Esophagus (tissue), 2 donors: Measurements from ENCODE around the gene SHH. TPM values are rescaled to one million over a fixed set of nuclear protein-coding genes. Genes with fewer than 3 reads are reported as not detected.
"Not testable (repeated sequence)": the region's sequence is repeated elsewhere in the genome, so short reads cannot be mapped to it uniquely, and the experiment has no call there.

Source experiments
- H3K27ac ChIP-seq, 2 donors: one replicate each; pipeline ENCODE4 v1.5.1; 2013; ENCODE audit warnings: low read depth in 2 of 2, mild to moderate bottlenecking in 2 of 2, inconsistent platforms in 1 of 2, low read length in 1 of 2, moderate library complexity in 1 of 2
- H3K27me3 ChIP-seq, 2 donors: one replicate each; pipeline ENCODE4 v1.6.1; 2013; ENCODE audit warnings: low read length in 2 of 2, control low read depth in 1 of 2, mild to moderate bottlenecking in 1 of 2; ENCODE audit not compliant: insufficient read depth in 2 of 2, control insufficient read depth in 1 of 2
- H3K36me3 ChIP-seq, 2 donors: one replicate each; pipeline ENCODE4 v1.6.1; 2013; ENCODE audit warnings: low read length in 1 of 2; ENCODE audit not compliant: control insufficient read depth in 2 of 2, insufficient read depth in 2 of 2
- H3K4me1 ChIP-seq, 2 donors: one replicate each; pipeline ENCODE4 v1.6.1; 2013; ENCODE audit warnings: low read length in 1 of 2; ENCODE audit not compliant: control insufficient read depth in 2 of 2, insufficient read depth in 2 of 2
- H3K4me3 ChIP-seq, 2 donors: one replicate each; pipeline ENCODE4 v1.5.1; 2013; ENCODE audit warnings: low read length in 2 of 2, mild to moderate bottlenecking in 2 of 2, low read depth in 1 of 2, moderate library complexity in 1 of 2
- H3K9me3 ChIP-seq, 2 donors: one replicate each; pipeline ENCODE4 v1.6.1; 2013; ENCODE audit warnings: mild to moderate bottlenecking in 2 of 2, low read depth in 1 of 2, low read length in 1 of 2, moderate library complexity in 1 of 2; ENCODE audit not compliant: control insufficient read depth in 2 of 2, insufficient read depth in 1 of 2
- WGBS, 2 donors: extraction: QIAGEN DNeasy Blood & Tissue Kit; methylation state at CpG; one replicate each; pipeline ENCODE4 v1.1.7; 2013; 5-methylcytosine and 5-hydroxymethylcytosine counted together
- polyA plus RNA-seq, 2 donors: library from polyadenylated mRNA; stranded (reverse); fragments of 200-250 nt; gene quantifications; one replicate each; pipeline ENCODE4 v1.2.3, GENCODE V29; 2013
- donor health status: healthy with polysubstance abuse.
- donor health status: Bipolar disorder and iron deficiency.

The SHH gene
- polyA plus RNA-seq, 2 donors, result 0.01 to 0.04 TPM

DNA sequence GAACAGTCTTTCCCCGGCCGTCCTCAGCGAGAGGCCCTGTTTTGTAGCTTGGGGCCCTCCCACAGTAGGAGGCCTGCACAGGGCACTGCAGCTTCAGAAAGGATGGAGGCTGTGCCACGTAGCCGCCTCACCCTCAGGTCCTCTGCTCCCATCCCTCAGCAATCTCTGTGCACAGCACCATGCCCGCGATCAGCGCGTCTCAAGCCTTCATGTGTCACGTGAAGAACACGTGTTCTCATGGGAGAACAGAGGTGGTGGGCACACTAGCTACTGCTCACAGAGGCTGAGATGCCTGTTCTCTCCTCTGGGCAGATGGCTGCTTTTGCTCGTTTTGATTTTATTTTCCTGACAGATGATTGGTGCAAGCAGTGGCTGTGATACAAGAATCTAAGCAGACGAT lies 8.5 kb upstream of the SHH start:
- peaks cover 0 to 8% of the 10 kb centered on the region in 2 donors for H3K9me3 ChIP-seq
- H3K27ac ChIP-seq, result no peak overlapping the region
- H3K27me3 ChIP-seq, result no peaks in the 10 kb centered on the region
- H3K36me3 ChIP-seq, result no peaks in the 10 kb centered on the region
- H3K4me3 ChIP-seq, result no peak overlapping the region
- no peaks in the 10 kb centered on the region for H3K4me1 ChIP-seq
- WGBS, 2 donors, result 84 to 85% methylated on average over 13 of the region's 13 CpGs

DNA sequence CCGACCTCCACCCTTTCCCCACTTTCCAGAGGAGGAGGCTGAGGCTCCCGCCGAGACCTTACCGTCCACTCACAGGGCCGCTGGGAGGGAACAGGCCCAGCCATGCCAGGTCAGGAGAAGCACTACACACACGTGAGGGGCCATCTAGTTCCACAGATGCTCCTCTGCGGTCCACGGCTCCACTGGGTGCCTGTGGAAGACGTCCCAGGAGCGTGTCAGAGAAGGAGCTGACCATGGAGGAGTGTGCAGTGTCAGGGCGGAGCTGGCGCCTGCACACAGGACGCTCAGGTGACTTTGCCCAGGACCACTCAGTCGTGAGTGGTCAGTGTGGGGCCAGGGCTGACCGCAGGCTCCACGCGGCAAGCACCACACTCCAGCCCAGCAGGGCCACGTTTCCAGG lies 8.0 kb upstream of the SHH start:
- H3K9me3 ChIP-seq, result peaks cover 0 to 8% of the 10 kb centered on the region in 2 donors
- H3K27me3 ChIP-seq, result no peaks in the 10 kb centered on the region
- no peak overlapping the region for H3K27ac ChIP-seq
- H3K36me3 ChIP-seq, result no peaks in the 10 kb centered on the region
- WGBS, 2 donors, result 83 to 86% methylated on average over 18 of the region's 18 CpGs
- H3K4me3 ChIP-seq, result no peak overlapping the region
- no peaks in the 10 kb centered on the region for H3K4me1 ChIP-seq

DNA sequence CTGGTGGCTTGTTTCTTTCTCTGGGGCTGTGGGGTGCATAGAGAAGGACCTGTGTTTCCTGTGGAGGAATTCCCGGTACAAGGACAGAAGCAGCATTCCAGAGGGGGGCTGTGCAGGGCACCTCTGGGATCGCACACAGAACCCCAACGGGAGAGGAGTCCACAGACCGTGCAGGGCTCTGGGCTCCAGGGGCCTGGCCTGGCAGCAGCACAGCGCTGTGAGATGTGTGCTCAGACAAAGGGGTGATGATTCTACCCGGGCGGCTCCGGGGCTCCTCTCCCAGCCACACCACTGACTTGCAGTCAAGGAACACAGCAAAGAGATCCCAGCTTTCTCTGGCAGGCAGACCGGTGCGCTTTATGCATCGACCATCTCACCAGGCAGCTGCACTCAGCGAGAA lies 6.9 kb upstream of the SHH start:
- Histone ChIP-seq H3K27ac (no peak overlapping the region), H3K9me3 (peaks cover 0 to 8% of the 10 kb centered on the region in 2 donors), H3K27me3 (no peaks in the 10 kb centered on the region), H3K36me3 (no peaks in the 10 kb centered on the region), H3K4me1 (no peaks in the 10 kb centered on the region), H3K4me3 (no peak overlapping the region)
- 76 to 82% methylated on average over 11 to 12 of the region's 12 CpGs for WGBS, 2 donors

DNA sequence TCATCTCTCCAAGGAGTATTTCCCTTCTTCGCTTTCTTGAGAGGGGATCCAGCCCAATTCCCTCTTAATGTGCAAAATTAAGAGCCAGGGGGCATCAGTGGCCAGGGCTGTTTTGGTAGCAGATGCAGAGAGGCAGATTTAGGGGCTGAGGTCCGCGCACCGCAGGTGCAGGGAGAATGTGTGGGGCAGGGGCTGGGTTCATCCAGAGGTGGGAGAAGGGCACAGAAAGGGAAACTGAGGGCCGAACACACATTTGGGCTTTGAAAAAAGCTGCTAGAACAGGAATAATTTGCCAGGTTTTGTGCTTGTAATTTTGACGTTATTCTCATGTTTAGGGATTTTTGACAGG lies 6.5 kb upstream of the SHH start:
- Histone ChIP-seq H3K27ac (no peak overlapping the region), H3K9me3 (peaks cover 0 to 8% of the 10 kb centered on the region in 2 donors), H3K27me3 (no peaks in the 10 kb centered on the region), H3K4me1 (no peaks in the 10 kb centered on the region), H3K4me3 (no peak overlapping the region), H3K36me3 (no peaks in the 10 kb centered on the region)
- 72 to 79% methylated on average over 6 of the region's 6 CpGs for WGBS, 2 donors

DNA sequence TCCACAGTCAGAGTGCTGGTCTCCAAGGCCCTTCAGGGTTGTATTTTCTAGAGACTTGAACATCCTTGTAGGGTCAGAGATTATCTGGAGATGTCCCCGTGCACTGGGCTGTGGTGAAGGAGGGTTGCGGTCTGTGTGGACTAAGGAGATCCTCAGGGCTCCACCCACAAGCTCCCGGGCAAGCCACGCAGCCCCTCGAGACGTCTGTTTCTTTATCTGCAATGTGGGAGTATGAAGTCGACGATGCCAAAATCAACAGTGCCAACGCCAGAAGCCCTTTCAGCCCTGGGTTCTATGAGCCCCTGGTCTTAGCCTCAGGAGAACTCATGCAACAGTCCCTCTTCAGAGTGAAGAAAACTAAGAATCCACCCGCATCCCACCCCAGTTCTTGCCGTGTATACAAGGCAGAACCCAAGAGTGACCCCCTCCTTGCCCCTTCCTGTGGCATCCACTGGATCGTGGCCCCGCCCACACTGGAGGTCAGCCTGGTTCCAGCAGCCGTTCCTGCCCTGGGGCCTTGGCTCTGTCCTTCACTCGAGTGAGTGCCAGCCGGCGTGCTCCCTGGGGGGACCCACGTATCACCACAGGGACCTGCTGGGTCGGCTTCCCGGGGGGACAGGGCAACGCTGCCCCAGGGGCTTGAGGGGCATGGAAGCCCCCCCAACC lies 6.0 kb upstream of the SHH start:
- Histone ChIP-seq H3K27me3 (no peaks in the 10 kb centered on the region), H3K27ac (no peak overlapping the region), H3K36me3 (no peaks in the 10 kb centered on the region), H3K4me1 (no peaks in the 10 kb centered on the region), H3K9me3 (peaks cover 0 to 8% of the 10 kb centered on the region in 2 donors), H3K4me3 (no peak overlapping the region)
- 50 to 54% methylated on average over 20 to 21 of the region's 21 CpGs for WGBS, 2 donors

DNA sequence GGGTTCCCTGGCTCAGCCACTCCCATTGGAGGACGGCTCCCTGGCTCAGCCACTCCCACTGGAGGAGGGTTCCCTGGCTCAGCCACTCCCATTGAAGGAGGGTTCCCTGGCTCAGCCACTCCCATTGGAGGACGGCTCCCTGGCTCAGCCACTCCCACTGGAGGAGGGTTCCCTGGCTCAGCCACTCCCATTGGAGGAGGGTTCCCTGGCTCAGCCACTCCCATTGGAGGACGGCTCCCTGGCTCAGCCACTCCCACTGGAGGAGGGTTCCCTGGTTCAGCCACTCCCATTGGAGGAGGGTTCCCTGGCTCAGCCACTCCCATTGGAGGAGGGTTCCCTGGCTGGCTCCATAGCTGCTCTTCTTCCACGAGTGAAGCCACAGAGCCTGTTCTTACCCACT lies 5.3 kb upstream of the SHH start:
- not testable (repeated sequence) for H3K36me3 ChIP-seq, H3K27ac ChIP-seq, H3K4me3 ChIP-seq, H3K27me3 ChIP-seq, H3K9me3 ChIP-seq, H3K4me1 ChIP-seq
- 71 to 79% methylated on average over 2 to 4 of the region's 4 CpGs for WGBS, 2 donors

DNA sequence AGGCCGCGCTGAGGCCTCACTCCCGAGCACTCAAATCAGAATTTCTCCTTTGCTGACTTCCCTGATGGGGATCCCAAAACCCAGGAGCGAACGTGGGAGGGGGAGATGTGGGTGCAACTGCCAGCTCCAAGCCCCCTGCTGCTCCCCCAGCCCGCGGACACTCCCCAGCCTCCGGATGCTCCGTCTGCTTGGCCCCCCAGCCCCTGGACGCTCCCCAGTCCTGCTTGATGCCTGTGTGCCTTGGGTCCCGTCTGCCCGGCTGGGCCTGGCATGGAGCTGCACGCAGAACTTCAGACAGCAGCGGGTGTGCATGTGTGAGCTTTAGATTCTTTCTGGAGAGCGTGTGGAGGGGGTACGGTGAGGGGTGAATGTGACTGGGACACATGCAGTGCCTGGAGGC lies 4.7 kb upstream of the SHH start:
- Histone ChIP-seq H3K4me3 (no peak overlapping the region), H3K9me3 (peaks cover 0 to 8% of the 10 kb centered on the region in 2 donors), H3K4me1 (peaks cover 0 to 2% of the 10 kb centered on the region in 2 donors), H3K27ac (no peak overlapping the region), H3K27me3 (peaks cover 5% of the 10 kb centered on the region in 2 donors), H3K36me3 (no peaks in the 10 kb centered on the region)
- WGBS, 2 donors, result 93 to 94% methylated on average over 16 of the region's 16 CpGs

DNA sequence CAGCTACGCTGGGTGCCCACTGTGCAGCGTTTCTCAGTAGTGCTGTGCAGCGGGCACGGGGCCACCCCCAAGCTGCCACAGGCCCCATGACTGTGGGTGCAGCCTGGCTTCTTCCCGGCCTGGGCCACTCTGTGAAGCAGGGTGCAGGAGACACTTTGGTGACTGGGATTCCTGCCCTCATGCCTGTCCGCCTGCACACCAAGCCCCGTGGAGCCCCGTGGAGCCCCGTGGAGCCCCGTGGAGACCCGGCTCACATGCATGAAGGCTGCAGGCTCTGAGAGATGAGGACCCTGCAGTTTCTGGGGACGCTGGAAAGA lies 3.9 kb upstream of the SHH start:
- H3K4me3 ChIP-seq, result no peak overlapping the region
- H3K27me3 ChIP-seq, result peaks cover 5% of the 10 kb centered on the region in 2 donors
- 87 to 88% methylated on average over 12 of the region's 12 CpGs for WGBS, 2 donors
- H3K27ac ChIP-seq, result no peak overlapping the region
- peaks cover 0 to 5% of the 10 kb centered on the region in 2 donors for H3K4me1 ChIP-seq
- peaks cover 0 to 8% of the 10 kb centered on the region in 2 donors for H3K9me3 ChIP-seq
- H3K36me3 ChIP-seq, result no peaks in the 10 kb centered on the region

DNA sequence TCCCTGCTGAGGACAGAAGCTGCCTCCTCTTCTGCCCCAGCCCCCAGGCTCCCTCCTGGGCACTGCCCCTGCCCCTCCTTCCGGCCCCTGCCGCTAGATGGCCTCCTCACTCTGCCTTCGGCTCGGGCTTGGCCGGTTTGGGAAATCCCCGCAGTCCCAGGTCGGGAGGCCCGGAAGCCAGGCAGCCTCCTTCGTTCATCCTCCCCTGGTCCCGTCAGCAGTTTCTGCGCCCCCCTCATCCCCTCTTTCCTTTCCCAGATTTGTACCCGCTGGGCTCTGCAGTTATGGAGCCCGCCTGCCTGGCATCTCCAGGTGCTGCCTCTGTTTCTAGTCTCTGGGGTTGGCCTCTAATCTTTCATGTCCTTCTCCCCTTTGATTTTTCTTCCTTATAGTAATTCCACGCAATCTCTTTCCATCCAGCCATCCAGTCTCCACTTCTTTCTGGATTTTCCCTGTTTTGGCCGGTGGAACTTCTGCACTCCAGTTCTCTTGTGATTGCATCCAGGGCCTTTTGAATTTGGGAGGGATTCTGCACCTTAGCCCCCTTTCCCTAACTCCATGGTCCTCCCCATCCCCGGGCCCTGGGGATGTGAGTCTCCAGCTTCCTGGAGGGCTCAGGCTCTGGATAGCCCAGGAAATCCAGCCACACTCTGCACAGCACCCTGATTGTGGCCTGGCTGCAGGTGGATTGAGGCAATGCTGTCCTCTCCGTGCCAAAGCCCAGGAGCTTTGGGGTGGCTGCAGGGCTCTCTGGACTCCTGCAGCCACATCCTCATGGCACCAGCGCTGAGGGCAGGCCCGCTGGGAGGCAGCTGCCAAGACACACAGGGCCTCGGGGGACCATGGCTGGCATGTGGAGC lies 3.3 kb upstream of the SHH start:
- no peak overlapping the region for H3K27ac ChIP-seq
- 29% methylated on average over 20 of the region's 20 CpGs for WGBS, 2 donors
- peaks cover 0 to 5% of the 10 kb centered on the region in 2 donors for H3K4me1 ChIP-seq
- peaks cover 0 to 8% of the 10 kb centered on the region in 2 donors for H3K9me3 ChIP-seq
- H3K27me3 ChIP-seq, result peaks cover 5 to 6% of the 10 kb centered on the region in 2 donors
- H3K36me3 ChIP-seq, result no peaks in the 10 kb centered on the region
- H3K4me3 ChIP-seq, result no peak overlapping the region
